ENCODE results near the gene ANKRD13D. TPM values are rescaled to one million over a fixed set of nuclear protein-coding genes. Genes with fewer than 3 reads are reported as not detected.

ANKRD13D gene
- polyA plus RNA-seq, 1 donor from 2014 or later = 93.5 TPM

GRCh38 chr11:67248653-67249052 lies 40.5 kb upstream of the ANKRD13D start:
- no peak overlapping the region for H2AFZ ChIP-seq (ENCODE audit: low read depth, low read length)
- H3K9me3 ChIP-seq (ENCODE audit: low read length) = no peaks in the 10 kb centered on the region
- TF ChIP-seq SMC3 (conservative IDR thresholded peaks at IDR 0.05; ENCODE audit: poor library complexity) (no peak), RAD21 (conservative IDR thresholded peaks at IDR 0.05) (no peak), CTCF (IDR thresholded peaks at IDR 0.05; ENCODE audit: poor library complexity, severe bottlenecking) (no peak), TAF1 (IDR thresholded peaks at IDR 0.05; ENCODE audit: low read depth) (no peak), MXI1 (conservative IDR thresholded peaks at IDR 0.05; ENCODE audit: poor library complexity, severe bottlenecking) (no peak), EZH2 (IDR thresholded peaks at IDR 0.05; ENCODE audit: borderline replicate concordance, insufficient read depth, low read length, poor library complexity, severe bottlenecking) (no peak), EP300 (conservative IDR thresholded peaks at IDR 0.05; ENCODE audit: poor library complexity, severe bottlenecking) (no peak), REST (IDR thresholded peaks at IDR 0.05; ENCODE audit: borderline replicate concordance) (no peak), POLR2AphosphoS5 (IDR thresholded peaks at IDR 0.05) (no peak)
- no peaks in the 10 kb centered on the region for H4K20me1 ChIP-seq (ENCODE audit: insufficient read depth)
- H3F3A ChIP-seq (ENCODE audit: insufficient read depth, low read length, poor library complexity, severe bottlenecking) = no peaks in the 10 kb centered on the region
- H3K27ac ChIP-seq (ENCODE audit: low read length) = no peak overlapping the region
- H3K27me3 ChIP-seq (ENCODE audit: insufficient read depth, low read depth, low read length) = no peaks in the 10 kb centered on the region
- peaks cover 17% of the 10 kb centered on the region for H3K36me3 ChIP-seq (ENCODE audit: insufficient read depth, low read length)
- peaks cover 8% of the 10 kb centered on the region for H3K79me2 ChIP-seq (replicated peaks; ENCODE audit: insufficient read depth, low read length)
- no peak overlapping the region for H3K9ac ChIP-seq (ENCODE audit: low read length)
- no peaks in the 10 kb centered on the region for H3K9me2 ChIP-seq (ENCODE audit: insufficient read depth, low read length)
- H3K4me3 ChIP-seq (ENCODE audit: low read length) = no peak overlapping the region
- H3K4me2 ChIP-seq (ENCODE audit: low read length) = no peak overlapping the region

GRCh38 chr11:67250059-67251043 lies 38.8 kb upstream of the ANKRD13D start:
- no peaks in the 10 kb centered on the region for H3K9me3 ChIP-seq (ENCODE audit: low read length)
- no peaks in the 10 kb centered on the region for H4K20me1 ChIP-seq (ENCODE audit: insufficient read depth)
- no peak overlapping the region for H3K9ac ChIP-seq (ENCODE audit: low read length)
- H3K79me2 ChIP-seq (replicated peaks; ENCODE audit: insufficient read depth, low read length) = no peaks in the 10 kb centered on the region
- H3K36me3 ChIP-seq (ENCODE audit: insufficient read depth, low read length) = peaks cover 13% of the 10 kb centered on the region
- no peaks in the 10 kb centered on the region for H3F3A ChIP-seq (ENCODE audit: insufficient read depth, low read length, poor library complexity, severe bottlenecking)
- H3K27ac ChIP-seq (ENCODE audit: low read length) = no peak overlapping the region
- no peaks in the 10 kb centered on the region for H3K27me3 ChIP-seq (ENCODE audit: insufficient read depth, low read depth, low read length)
- H3K4me3 ChIP-seq (ENCODE audit: low read length) = no peak overlapping the region
- H3K4me2 ChIP-seq (ENCODE audit: low read length) = no peak overlapping the region
- no peak overlapping the region for H2AFZ ChIP-seq (ENCODE audit: low read depth, low read length)
- TF ChIP-seq EP300 (conservative IDR thresholded peaks at IDR 0.05; ENCODE audit: poor library complexity, severe bottlenecking) (no peak), TAF1 (IDR thresholded peaks at IDR 0.05; ENCODE audit: low read depth) (no peak), CTCF (IDR thresholded peaks at IDR 0.05; ENCODE audit: poor library complexity, severe bottlenecking) (no peak)
- H3K9me2 ChIP-seq (ENCODE audit: insufficient read depth, low read length) = no peaks in the 10 kb centered on the region

Measured in neural cell (in vitro differentiated cells).